Activated naive CD8-positive, alpha-beta T cell treated with anti-CD3 and anti-CD28 coated beads for 36 hours (primary cell): ENCODE measurements around the gene SERINC4. TPM values are rescaled to one million over a fixed set of nuclear protein-coding genes. Genes with fewer than 3 reads are reported as not detected.

Experiments
- DNase-seq: peaks from one replicate; pipeline ENCODE4 v3.0.0; 2021
- H3K27ac Mint-ChIP-seq: one replicate; pipeline ENCODE4 v1.8.0; 2022; ENCODE audit warnings: mild to moderate bottlenecking, moderate library complexity, mixed read lengths
- H3K27me3 Mint-ChIP-seq: one replicate; pipeline ENCODE4 v1.8.0; 2022; ENCODE audit warnings: mild to moderate bottlenecking, mixed read lengths
- H3K36me3 Mint-ChIP-seq: one replicate; pipeline ENCODE4 v1.8.0; 2021; ENCODE audit warnings: mild to moderate bottlenecking, mixed read lengths
- H3K4me1 Mint-ChIP-seq: one replicate; pipeline ENCODE4 v1.8.0; 2021; ENCODE audit warnings: mixed read lengths
- H3K4me3 Mint-ChIP-seq: one replicate; pipeline ENCODE4 v1.8.0; 2022; ENCODE audit warnings: mild to moderate bottlenecking, moderate library complexity, mixed read lengths
- H3K9me3 Mint-ChIP-seq: one replicate; pipeline ENCODE4 v1.8.0; 2022; ENCODE audit warnings: mixed read lengths
- total RNA-seq, 2 experiments: library from RNA; stranded (reverse); gene quantifications; one replicate each; pipeline ENCODE4 v1.2.3, GENCODE V29; 2021

Gene SERINC4
- total RNA-seq, 2 experiments from 2014 or later, result 0.08 to 0.14 TPM

DNA sequence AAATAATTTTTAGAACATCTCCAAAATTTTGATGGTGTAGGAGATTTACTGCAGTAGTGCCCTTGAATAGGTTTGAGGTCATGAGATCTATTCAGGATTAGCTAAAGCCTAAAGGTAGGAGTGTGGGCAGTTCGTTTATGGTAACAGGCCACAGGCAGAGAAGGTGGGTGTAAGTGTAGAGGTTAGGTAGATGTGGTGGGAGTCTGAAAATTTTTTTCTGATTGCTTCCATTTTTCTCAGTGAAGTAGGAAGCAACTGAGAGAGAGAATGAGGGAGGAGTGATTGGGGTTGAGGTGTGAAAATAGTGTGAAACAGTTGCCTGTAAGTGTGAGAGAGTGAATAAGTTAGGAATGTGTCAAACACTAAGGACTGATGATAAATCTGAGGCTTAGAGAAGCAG lies 21.0 kb downstream of the SERINC4 start:
- DNase-seq, result no peak
- Mint-ChIP-seq H3K36me3 (no peaks in the 10 kb centered on the region), H3K4me1 (peaks cover 26% of the 10 kb centered on the region), H3K9me3 (no peaks in the 10 kb centered on the region), H3K27ac (peak overlapping the region; percentile 57), H3K4me3 (no peak overlapping the region), H3K27me3 (no peaks in the 10 kb centered on the region)

DNA sequence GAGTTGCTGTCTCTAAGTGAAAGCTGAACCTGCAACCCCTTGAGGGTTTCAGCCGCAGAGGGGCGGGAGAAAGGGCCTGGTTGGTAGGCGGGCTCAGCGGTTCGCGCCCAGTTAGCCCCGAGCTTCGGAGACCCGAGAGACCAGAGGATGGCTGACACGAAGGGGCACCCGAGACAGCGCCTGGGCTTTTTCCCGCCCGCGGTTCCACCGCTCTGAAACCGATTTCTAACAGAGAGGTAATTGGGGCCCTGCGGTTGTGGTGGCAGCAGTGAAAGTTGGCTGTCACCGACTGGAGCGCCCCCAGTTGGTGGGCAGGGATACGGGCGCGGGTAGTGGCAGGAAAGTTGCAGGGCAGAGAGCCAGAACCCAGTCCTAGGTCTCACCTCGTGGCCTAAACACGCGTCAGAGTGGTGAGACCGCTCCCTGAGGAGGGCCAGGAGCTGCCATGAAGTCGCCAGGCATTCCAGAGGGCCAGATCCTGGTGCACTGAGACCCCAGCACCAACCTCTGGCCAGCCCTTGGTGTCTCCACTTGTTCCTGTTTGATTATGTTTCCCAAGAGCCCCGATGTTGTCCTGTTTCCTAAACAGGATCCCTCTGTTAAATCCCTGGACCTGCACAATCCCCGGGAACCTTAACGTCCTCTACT lies 22.6 kb downstream of the SERINC4 start:
- H3K27me3 Mint-ChIP-seq, result no peaks in the 10 kb centered on the region

DNA sequence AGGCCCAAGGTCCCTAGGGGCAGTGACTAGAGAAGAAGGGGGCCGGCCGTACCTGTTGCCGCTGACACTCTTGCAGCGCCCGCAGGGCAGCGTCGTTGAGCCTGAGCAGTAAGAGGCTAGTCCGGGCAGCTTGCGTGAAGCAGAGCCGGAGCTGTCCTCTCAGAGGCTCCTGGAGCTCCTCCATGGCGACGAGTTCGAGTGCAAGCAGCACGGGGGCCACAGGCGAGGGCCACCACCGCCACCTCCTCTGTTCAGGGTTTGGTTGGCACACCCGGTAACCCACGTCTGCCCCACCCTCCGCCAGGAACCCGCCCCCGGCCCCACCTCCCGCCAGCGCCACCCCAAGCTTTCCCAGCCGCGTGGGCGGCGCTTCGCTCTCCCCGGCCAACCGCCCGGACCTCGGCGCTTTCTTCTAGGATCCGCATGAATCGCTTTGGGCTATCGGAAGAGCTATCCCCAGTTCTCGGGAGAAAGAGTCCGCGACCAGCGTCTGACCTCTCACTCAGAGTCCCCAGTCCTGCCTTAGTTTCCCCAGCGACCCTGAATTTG lies 23.2 kb downstream of the SERINC4 start, which contains the start of gene ELL3:
Gene ELL3, minus strand, starts transcription at position 249 of the 549 bp plus-strand sequence. Its CDS starts 65 bp downstream, at position 184.
- H3K9me3 Mint-ChIP-seq, result no peaks in the 10 kb centered on the region
- peak; percentile 78 for DNase-seq
- H3K36me3 Mint-ChIP-seq, result peaks cover 7% of the 10 kb centered on the region
- peaks cover 26% of the 10 kb centered on the region for H3K4me1 Mint-ChIP-seq
- peak within 1 kb of the TSS; percentile 86 for H3K4me3 Mint-ChIP-seq
- H3K27me3 Mint-ChIP-seq, result no peaks in the 10 kb centered on the region
- H3K27ac Mint-ChIP-seq, result peak within 1 kb of the TSS; percentile 96

More for the DNA sequence above, 22.6 kb downstream of the SERINC4 start:
- H3K9me3 Mint-ChIP-seq, result no peaks in the 10 kb centered on the region
- peaks cover 5% of the 10 kb centered on the region for H3K36me3 Mint-ChIP-seq
- peak; percentile 92 for DNase-seq
- peak overlapping the region; percentile 96 for H3K27ac Mint-ChIP-seq
- H3K4me3 Mint-ChIP-seq, result peak overlapping the region; percentile 86
- H3K4me1 Mint-ChIP-seq, result peaks cover 26% of the 10 kb centered on the region

DNA sequence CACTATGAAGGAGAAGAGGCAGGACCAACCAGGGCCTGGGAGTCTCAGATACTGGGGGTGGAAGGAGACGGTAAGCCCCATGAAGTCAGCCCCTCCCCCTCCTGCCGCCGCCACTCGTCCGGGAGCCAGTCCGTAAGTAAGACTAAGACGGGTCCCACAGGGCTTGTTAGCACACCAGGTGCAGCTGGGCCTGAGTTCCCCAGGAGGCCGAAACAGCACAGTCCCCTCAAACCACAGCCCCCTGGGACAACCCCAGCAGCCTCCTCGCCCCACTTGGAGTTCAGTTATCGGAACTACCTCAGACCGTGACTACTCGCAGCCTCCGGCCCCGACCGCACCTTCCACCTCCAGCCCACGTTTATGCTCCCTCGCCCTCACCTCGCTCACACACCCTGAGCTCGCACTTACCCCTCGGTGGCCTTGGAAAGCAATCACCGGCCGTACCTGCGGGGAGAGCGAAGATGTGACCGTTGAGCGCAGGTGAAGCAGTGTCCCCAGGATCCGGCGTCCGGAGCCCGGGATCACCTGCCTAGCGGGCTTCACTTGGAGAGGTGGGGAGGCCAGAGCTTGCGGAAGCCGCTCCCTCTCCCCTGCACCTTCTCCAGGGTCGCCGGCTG lies 23.8 kb downstream of the SERINC4 start:
- H3K36me3 Mint-ChIP-seq, result peaks cover 9% of the 10 kb centered on the region
- H3K4me3 Mint-ChIP-seq, result peak overlapping the region; percentile 86
- DNase-seq, result peak; percentile 46
- no peaks in the 10 kb centered on the region for H3K27me3 Mint-ChIP-seq
- peak overlapping the region; percentile 96 for H3K27ac Mint-ChIP-seq
- H3K4me1 Mint-ChIP-seq, result peaks cover 26% of the 10 kb centered on the region
- H3K9me3 Mint-ChIP-seq, result no peaks in the 10 kb centered on the region

DNA sequence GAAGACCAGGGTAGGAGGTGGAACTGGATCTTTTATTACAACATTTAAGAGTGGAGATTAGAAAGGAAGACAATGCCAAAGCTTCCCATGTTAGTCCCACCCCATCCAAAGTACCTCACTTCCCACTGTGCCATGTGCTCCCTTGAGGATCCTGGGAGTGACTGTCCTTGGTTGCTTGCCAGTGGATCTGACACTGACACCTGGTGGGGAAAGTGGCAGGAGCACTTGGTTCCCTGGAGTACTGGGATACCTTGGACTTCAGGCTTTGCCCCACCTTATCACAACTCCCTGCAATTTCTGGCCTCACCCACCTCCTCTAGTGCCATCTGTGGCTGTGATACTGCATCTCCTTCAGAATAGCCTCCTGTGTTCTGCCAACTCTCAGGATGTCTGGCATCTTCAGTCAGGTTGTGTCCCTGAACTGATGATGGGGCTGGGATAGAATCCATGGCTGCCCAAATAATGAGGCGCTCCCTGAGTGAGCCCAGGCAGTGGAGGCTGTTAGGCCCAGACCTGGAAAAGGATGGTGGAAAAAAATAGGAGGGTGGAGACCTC lies 24.5 kb downstream of the SERINC4 start:
- no peaks in the 10 kb centered on the region for H3K9me3 Mint-ChIP-seq
- H3K4me1 Mint-ChIP-seq, result peaks cover 26% of the 10 kb centered on the region
- H3K27ac Mint-ChIP-seq, result peak overlapping the region; percentile 96
- peaks cover 16% of the 10 kb centered on the region for H3K36me3 Mint-ChIP-seq
- no peak for DNase-seq
- no peaks in the 10 kb centered on the region for H3K27me3 Mint-ChIP-seq
- H3K4me3 Mint-ChIP-seq, result no peak overlapping the region

DNA sequence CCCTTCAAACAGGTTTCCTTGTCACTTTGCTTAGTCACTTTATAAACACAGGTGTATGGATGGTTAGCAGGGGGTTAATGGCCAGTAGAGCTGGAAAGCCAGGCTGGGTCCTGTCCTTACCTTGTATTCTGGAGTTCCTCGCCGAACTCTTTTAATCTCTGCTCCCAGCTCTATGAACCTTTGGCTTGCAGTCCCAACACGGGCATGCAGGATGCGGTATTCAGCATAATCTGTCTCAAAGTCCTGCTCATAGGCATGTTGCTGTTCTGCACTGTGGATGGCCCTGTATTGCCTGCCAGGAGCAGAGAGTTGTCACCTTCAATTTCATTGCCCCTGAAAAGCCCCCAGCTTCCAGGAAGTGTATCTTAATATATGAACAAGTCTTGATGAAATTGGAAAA lies 26.0 kb downstream of the SERINC4 start:
- no peak overlapping the region for H3K4me3 Mint-ChIP-seq
- no peak for DNase-seq
- H3K36me3 Mint-ChIP-seq, result peaks cover 26% of the 10 kb centered on the region
- no peaks in the 10 kb centered on the region for H3K27me3 Mint-ChIP-seq
- peak overlapping the region; percentile 7 for H3K27ac Mint-ChIP-seq
- H3K4me1 Mint-ChIP-seq, result peaks cover 23% of the 10 kb centered on the region
- no peaks in the 10 kb centered on the region for H3K9me3 Mint-ChIP-seq

DNA sequence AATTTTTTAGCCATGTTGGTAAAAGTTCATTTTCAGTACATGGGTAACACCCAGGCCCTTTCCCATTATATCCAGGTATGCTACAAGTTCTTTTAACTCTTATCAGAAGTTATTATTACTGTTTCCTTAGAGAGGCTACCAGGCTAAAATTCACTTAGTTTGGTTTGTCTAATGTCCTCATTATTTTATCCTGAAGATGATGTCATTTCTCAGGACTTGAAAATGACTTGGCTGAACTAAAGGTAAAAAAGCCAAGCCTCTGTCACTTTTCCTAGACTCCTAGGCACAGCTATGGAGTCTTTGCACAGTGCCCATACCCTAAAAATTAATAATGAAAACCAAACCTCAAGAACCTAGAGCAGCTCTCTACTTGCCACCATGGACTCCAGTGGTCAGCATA lies 27.4 kb downstream of the SERINC4 start:
- H3K36me3 Mint-ChIP-seq, result peaks cover 29% of the 10 kb centered on the region
- H3K27me3 Mint-ChIP-seq, result no peaks in the 10 kb centered on the region
- no peaks in the 10 kb centered on the region for H3K9me3 Mint-ChIP-seq
- no peak for DNase-seq
- no peak overlapping the region for H3K4me3 Mint-ChIP-seq
- no peak overlapping the region for H3K27ac Mint-ChIP-seq
- H3K4me1 Mint-ChIP-seq, result peaks cover 15% of the 10 kb centered on the region

DNA sequence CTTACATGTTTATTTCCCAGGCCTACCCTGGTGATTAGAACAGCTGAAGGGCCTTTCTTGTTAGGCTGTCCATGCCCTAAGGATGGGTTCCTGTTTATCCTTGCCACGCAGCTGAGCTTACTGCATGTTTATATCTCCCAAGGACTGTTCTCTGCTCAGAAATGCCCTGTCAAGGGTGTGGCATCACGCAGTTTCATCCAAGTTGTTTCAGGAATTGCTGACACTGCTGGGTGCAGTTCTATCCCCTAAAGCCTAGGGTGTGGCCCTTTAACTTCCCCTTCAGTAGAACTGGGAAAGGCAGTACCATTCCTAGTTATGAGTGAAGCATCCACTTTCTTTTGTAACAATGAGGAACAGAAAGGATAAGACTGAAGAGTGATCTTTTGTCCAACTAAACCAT lies 28.2 kb downstream of the SERINC4 start:
- H3K9me3 Mint-ChIP-seq, result no peaks in the 10 kb centered on the region
- peaks cover 31% of the 10 kb centered on the region for H3K36me3 Mint-ChIP-seq
- DNase-seq, result no peak
- no peak overlapping the region for H3K27ac Mint-ChIP-seq
- peaks cover 9% of the 10 kb centered on the region for H3K4me1 Mint-ChIP-seq
- no peak overlapping the region for H3K4me3 Mint-ChIP-seq
- H3K27me3 Mint-ChIP-seq, result no peaks in the 10 kb centered on the region

DNA sequence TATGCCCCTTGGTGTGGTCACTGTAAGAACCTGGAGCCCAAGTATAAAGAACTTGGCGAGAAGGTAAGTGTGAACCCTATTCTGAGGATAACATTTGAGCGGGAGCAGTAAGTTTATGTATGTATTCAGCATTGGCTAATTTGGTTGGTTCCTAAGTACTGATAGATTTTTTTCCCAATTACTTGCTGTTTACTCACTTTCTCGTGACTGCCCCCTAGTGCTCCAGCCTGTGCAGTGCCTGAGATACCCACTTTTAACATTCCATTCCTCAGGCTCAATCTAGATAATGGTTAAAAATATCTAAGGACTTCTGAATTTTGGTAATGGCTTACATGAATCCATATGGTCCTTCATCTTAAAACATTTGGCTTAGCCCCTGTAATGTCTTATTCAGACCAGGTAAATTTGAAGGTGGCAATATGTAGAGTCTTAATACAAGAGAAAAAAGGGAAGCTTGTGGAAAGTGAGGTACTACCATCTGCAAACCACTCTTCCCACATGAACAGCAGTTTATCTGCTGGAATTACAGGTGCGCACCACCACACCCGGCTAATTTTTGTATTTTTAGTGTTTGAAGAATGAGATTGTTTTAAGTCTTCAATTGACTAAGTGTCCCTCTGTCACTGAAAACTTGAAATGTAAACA lies 30.3 kb downstream of the SERINC4 start:
- no peaks in the 10 kb centered on the region for H3K4me1 Mint-ChIP-seq
- H3K36me3 Mint-ChIP-seq, result peaks cover 43% of the 10 kb centered on the region

DNA sequence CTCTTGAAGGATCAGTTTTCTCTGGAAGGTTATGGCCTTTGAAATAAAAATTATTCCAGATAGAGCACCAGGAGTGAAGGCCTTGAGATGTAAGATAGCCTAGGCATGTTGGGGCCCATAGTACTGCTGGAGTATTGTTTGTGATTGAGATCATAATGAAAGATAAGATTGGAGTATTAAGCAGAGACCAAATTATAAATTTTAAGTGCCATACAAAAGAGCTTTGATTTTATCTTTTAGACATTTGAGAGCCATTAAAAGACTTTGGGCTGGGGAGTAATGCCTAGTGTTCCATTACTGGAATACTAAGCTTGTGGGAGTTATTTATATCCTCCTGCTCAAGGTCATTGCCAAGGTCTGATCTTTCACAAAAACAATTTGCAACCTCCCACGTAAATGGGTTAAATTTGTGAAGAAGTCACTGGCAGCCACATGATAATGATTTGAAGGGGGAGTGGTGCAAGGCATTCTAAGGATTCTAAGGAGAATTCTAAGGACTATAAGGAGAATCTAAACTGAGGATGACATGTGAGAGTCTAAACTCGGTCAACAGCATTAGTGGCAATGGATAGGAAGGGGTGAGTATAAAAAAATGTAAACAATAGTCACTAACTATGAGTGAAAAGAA lies 36.1 kb downstream of the SERINC4 start:
- no peak overlapping the region for H3K4me3 Mint-ChIP-seq
- H3K9me3 Mint-ChIP-seq, result no peaks in the 10 kb centered on the region
- peaks cover 30% of the 10 kb centered on the region for H3K36me3 Mint-ChIP-seq
- peak overlapping the region; percentile 39 for H3K27ac Mint-ChIP-seq
- no peaks in the 10 kb centered on the region for H3K27me3 Mint-ChIP-seq
- no peaks in the 10 kb centered on the region for H3K4me1 Mint-ChIP-seq
- no peak for DNase-seq

More for the DNA sequence above, 30.3 kb downstream of the SERINC4 start:
- peak; percentile 52 for DNase-seq
- Mint-ChIP-seq H3K27me3 (no peaks in the 10 kb centered on the region), H3K9me3 (no peaks in the 10 kb centered on the region), H3K4me3 (no peak overlapping the region), H3K27ac (peak overlapping the region; percentile 29)

DNA sequence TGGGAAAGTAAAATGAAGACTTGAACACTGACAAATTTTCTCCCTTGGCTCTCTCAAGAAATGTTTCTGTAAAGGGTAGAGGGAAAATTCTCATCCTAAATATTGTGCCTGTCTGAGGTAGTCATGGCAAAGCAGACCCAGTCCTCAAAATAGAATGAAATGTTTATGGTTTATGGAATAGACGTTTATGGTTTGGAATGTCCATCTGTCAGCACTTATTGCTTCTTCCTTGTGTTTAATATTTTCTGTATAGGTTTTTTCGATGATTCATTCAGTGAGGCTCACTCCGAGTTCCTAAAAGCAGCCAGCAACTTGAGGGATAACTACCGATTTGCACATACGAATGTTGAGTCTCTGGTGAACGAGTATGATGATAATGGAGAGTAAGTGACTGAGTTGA lies 37.2 kb downstream of the SERINC4 start:
- H3K27me3 Mint-ChIP-seq, result no peaks in the 10 kb centered on the region
- no peak overlapping the region for H3K27ac Mint-ChIP-seq
- no peak overlapping the region for H3K4me3 Mint-ChIP-seq
- H3K9me3 Mint-ChIP-seq, result no peaks in the 10 kb centered on the region
- peaks cover 27% of the 10 kb centered on the region for H3K36me3 Mint-ChIP-seq
- no peaks in the 10 kb centered on the region for H3K4me1 Mint-ChIP-seq
- DNase-seq, result no peak

DNA sequence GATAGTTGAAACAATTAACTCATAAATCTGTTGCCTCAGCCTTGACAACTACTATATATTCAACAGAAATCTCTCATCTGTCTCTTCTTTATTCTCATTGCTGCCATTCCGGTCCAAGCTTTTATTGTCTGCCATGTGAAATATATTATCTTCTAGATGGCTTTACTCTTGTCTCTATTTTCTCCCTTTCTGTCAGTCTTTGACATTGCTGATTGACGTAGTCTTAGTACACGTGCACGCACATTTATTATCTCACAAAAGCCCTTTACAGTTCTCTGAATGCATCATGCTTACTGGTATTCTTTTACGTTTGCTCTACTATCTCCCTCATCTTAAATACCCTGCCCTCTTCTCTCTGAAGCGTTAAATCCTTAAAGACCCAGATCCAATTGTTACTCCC lies 48.1 kb downstream of the SERINC4 start:
- H3K27me3 Mint-ChIP-seq, result no peaks in the 10 kb centered on the region
- no peaks in the 10 kb centered on the region for H3K9me3 Mint-ChIP-seq
- peak overlapping the region; percentile 8 for H3K4me3 Mint-ChIP-seq
- no peak for DNase-seq
- no peak overlapping the region for H3K27ac Mint-ChIP-seq
- peaks cover 34% of the 10 kb centered on the region for H3K4me1 Mint-ChIP-seq
- H3K36me3 Mint-ChIP-seq, result peaks cover 46% of the 10 kb centered on the region

DNA sequence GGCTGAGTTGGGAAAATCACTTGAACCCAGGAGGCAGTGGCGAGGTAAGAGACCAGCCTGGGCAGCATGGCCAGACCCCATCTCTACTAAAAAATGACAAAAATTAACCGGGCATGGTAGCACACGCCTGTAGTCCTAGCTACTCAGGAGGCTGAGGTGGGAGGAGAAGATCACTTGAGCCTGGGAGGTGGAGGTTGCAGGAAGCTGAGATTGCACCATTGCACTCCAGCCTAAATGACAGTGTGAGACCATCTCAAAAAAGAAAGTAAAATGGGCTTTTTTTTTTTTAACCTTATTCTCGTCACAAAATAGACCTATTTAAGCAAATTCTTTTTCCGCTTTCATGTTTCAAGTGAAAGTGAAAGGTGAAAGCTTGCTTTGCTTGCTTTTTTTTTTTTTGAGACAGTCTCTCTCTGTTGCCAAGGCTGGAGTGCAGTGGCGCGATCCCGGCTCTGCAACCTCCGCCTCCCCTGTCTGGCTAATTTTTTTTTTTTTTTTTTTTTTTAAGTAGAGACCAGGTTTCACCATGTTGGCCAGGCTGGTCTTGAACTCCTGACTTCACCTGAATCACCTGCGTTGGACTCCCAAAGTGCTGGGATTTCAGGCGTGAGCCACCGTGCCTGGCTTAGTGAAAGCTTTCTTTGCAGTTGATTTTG lies 50.2 kb downstream of the SERINC4 start:
- Mint-ChIP-seq H3K27me3 (no peaks in the 10 kb centered on the region), H3K4me3 (peak overlapping the region; percentile 78), H3K27ac (peak overlapping the region; percentile 88), H3K4me1 (peaks cover 39% of the 10 kb centered on the region), H3K9me3 (no peaks in the 10 kb centered on the region), H3K36me3 (peaks cover 41% of the 10 kb centered on the region)
- DNase-seq, result peak; percentile 49

DNA sequence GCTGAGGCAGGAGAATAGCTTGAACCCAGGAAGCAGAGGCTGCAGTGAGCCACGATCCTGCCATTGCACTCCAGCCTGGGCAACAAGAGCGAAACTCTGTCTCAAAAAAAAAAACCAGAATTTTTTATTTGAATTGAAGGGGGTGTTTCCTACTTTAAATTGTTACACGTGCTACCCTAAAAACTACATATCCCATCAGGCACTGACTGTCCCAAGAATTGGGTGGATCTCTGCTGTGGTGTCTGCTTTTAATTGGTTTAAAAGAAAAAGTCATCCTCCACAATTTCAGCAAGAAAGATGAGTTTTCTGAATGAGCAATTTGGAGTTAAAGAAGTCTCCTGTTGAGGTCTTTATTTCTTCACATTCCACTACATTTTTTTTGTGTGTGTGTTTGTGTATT lies 51.6 kb downstream of the SERINC4 start:
- Mint-ChIP-seq H3K9me3 (no peaks in the 10 kb centered on the region), H3K4me1 (peaks cover 44% of the 10 kb centered on the region), H3K27me3 (no peaks in the 10 kb centered on the region), H3K36me3 (peaks cover 37% of the 10 kb centered on the region), H3K27ac (peak overlapping the region; percentile 98), H3K4me3 (peak overlapping the region; percentile 93)
- no peak for DNase-seq
